NK-92 (cell line): ENCODE data around the gene FAM174C.

ENCODE experiments used
- DNase-seq: peaks from one replicate; lab custom pipeline; 2025; ENCODE audit not compliant: unreplicated experiment; lab: John Stamatoyannopoulos, UW

Gene FAM174C

GRCh38 chr19:1260749-1261537, 14.4 kb upstream of the FAM174C start:
- DNase-seq, result peak; percentile 70

GRCh38 chr19:1261538-1261797, 13.9 kb upstream of the FAM174C start:
- no peak for DNase-seq

- DNase-seq, result no peak
Measured at GRCh38 chr19:1261798-1262622, 13.3 kb upstream of the FAM174C start.

GRCh38 chr19:1262623-1263123, 12.7 kb upstream of the FAM174C start:
- DNase-seq, result no peak

- DNase-seq, result no peak
Measured at GRCh38 chr19:1263188-1263587, 12.1 kb upstream of the FAM174C start.

- DNase-seq, result no peak
Measured at GRCh38 chr19:1264801-1265614, 10.3 kb upstream of the FAM174C start.

- no peak for DNase-seq
Measured at GRCh38 chr19:1265615-1266128, 9.7 kb upstream of the FAM174C start.

- DNase-seq, result no peak
Measured at GRCh38 chr19:1266129-1266915, 9.0 kb upstream of the FAM174C start.

- DNase-seq, result no peak
Measured at GRCh38 chr19:1266916-1267476, 8.3 kb upstream of the FAM174C start.

GRCh38 chr19:1267477-1268225, 7.7 kb upstream of the FAM174C start:
- DNase-seq, result no peak

GRCh38 chr19:1268226-1269064, 6.9 kb upstream of the FAM174C start:
- no peak for DNase-seq

GRCh38 chr19:1269065-1269477, 6.3 kb upstream of the FAM174C start, which contains the start of gene CIRBP:
CIRBP (plus strand) TSS chr19:1269332; CDS start chr19:1270934, 1,602 bp downstream.
- DNase-seq, result peak; percentile 82

- no peak for DNase-seq
Measured at GRCh38 chr19:1269478-1270212, 5.7 kb upstream of the FAM174C start.

- no peak for DNase-seq
Measured at GRCh38 chr19:1270213-1270853, 5.0 kb upstream of the FAM174C start.

GRCh38 chr19:1270854-1271527, 4.3 kb upstream of the FAM174C start:
- DNase-seq, result no peak

- DNase-seq, result no peak
Measured at GRCh38 chr19:1271528-1272422, 3.6 kb upstream of the FAM174C start.
